Activated T-cell treated with anti-CD3 and anti-CD28 coated beads for 4 hours (primary cell): ENCODE results near the gene AMIGO2.
"Not testable (repeated sequence)": the region's sequence is repeated elsewhere in the genome, so short reads cannot be mapped to it uniquely, and the experiment has no call there.

Experiments
- DNase-seq: peaks from one replicate; pipeline ENCODE4 v3.0.0-alpha.2; 2020

AMIGO2 gene

GRCh38 chr12:47071241-47071852, 8.4 kb downstream of the AMIGO2 start:
- no peak for DNase-seq

DNA sequence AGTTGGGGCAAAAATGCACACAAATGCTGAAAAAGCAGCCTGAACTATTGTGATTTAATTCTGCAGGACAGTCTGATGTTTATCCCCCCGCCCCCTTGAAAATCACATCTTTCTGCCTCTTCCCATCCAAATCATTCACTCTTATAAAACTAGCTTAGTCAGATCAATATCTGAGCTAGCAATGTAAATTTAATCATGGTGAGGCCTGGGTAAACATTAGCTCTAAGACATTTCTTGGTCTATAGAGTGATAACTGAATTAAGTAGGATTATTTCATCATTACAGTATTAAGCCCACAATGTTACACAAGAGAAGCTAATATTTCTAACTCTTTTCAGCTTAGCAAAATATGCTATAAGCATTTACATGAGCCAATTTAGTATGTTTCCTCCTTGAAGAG, 9.4 kb downstream of the AMIGO2 start:
- no peak for DNase-seq

GRCh38 chr12:47068539-47068938, 11.2 kb downstream of the AMIGO2 start:
- DNase-seq: no peak

DNA sequence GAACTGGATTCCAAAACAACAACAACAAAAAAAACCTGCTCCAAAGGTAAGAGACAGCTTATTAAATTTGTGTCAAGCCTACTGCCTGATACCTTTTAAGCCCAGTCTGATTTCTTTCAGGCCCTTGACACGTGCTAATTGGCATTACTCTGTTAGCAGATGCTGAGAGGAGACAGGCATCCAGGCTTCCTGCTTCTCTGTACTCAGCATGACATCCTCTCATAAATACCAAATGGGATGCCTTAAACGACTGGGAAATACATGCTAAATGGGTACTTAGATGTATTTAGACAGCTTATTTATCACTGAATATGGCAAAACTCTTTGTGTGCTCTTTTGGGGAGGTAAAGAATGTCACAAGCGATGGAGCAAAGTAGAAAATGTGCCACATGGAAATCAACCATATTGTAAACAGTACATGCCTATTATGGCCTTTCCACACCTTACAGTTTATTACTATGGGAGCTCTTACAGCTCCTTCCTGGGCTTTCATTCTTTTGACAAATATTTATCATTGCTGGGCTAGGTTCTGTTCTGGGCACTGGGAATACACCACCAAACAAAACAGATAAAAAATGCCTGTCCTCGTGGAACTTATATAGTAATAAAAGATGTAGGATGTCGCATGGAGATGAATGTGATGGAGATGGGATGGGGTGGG, 11.9 kb downstream of the AMIGO2 start:
- no peak for DNase-seq

DNA sequence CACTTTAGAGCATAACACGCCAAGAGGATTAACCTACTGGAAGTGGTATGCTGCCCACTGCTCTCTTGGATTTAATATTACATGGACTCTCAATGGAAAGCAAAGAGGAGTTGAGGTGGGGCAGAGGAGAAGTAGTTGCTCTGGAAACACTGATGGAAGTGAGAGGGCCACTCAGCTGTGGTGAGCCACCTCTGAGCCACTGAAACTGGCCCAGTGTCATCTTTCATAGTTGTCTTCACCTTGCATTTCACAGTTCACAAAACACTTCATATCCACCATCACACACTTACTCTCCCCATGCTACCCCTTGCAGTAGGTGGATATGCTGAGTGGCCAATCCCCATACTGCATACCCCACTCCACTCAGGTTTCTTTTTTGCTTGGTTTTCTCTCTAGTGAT, 12.6 kb downstream of the AMIGO2 start:
- DNase-seq: no peak

DNA sequence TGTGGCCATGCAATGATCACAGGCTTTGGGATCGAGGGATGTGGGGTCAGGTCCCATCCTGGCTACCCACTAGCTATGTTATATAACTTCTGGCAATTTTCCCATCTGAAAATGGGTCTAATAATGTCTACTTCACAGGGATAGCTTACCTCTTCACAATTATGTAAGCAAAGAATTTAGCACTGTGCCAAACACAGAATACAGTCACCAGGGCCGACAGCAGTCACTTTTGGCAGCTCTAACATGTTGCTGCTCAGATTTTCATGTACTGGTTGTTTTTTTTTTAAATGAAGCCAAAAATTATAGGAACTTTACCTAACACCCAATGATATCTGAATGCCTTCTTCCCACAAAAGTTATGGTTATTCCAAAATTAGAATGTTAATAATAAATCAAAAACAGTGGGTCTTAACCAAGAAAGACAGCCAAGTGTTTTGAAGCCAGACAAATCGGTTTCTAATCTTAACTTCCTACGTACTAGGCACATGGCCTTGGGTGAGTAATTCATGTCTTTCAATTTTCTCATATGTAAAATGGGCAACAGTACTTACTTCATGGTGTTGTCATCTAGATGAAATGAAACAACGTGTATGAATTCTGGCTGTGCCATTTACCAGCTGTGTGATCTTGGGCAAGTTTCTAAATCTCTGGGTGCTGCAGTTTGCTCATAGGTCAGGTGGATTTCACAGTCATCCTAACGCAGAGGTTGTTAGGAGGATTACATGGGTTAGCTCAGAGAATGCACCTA, 13.3 kb downstream of the AMIGO2 start:
- no peak for DNase-seq

DNA sequence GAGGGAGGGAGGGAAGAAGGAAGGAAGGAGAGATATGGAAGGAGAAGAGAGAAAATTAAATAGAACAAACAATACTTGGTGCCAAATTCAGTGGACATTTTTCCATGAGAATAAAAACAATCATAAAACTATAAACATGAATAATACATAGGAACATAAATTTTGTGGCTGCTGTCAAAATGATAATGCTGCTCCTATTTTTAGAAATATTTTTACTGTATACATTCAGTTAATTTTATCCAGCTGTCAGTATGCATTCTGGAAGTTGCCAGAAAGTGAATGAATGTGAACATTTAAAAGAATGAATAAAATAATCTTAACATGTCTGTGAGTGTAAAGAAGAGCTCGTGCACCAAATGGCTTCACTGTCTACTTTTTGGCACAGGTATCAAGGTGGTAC, 14.2 kb downstream of the AMIGO2 start:
- DNase-seq: no peak

- not testable (repeated sequence) for DNase-seq
Measured at GRCh38 chr12:47058640-47059039, 21.1 kb downstream of the AMIGO2 start.

GRCh38 chr12:47056944-47057343, 22.8 kb downstream of the AMIGO2 start:
- DNase-seq: not testable (repeated sequence)

GRCh38 chr12:47055856-47056255, 23.9 kb downstream of the AMIGO2 start:
- DNase-seq: not testable (repeated sequence)

GRCh38 chr12:47054659-47055058, 25.1 kb downstream of the AMIGO2 start:
- no peak for DNase-seq

GRCh38 chr12:47053961-47054360, 25.8 kb downstream of the AMIGO2 start:
- DNase-seq: no peak

DNA sequence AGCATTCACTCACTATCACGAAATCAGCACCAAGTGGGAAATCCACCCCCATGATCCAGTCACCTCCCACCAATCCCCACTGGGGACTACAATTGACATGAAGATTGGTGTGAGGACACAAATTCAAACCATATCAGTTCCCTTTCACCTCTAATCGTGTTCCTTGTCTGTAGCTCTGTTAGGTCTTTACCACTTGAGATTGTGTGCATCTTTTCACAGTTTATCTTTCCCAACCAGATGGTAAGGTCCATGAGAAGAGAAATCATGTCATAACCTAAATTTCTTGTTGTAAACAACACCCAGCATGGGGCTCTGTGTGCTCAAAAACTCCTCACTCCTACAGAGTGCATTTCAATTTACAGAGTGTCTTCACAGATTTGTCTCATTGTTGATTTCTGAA, 27.5 kb downstream of the AMIGO2 start:
- DNase-seq: no peak

DNA sequence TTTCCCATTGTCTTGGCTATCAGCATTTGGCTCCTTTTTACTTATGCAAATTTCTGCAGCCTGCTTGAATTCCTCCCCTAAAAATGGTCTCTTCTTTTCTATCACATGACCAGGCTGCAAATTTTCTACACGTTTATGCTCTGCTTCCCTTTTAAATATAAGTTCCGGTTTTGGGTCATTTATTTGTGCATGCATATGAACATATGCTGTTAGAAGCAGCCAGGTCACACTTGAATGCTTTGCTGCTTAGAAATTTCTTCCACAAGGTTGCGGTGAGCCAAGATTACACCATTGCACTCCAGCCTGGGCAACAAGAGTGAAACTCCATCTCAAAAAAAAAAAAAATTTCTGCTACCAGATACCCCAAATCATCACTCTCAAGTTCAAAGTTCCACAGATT, 28.5 kb downstream of the AMIGO2 start:
- DNase-seq: not testable (repeated sequence)

DNA sequence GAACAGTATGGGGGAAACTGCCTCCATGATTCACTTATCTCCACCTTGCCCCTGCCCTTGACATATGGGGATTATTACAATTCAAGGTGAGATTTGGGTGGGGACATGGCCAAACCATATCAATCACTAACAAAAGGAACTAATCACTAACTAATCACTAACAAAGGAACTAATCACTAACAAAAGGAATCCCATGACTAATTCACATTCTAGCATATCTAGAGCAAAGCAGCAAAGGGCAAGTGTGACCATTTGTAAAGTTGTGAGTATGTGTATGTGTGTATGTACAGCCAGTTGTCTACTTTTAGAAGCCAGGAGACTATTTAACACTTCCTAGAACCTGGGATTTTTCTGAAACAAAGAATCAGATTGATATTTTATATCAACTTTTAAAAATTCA, 31.2 kb downstream of the AMIGO2 start:
- no peak for DNase-seq

DNA sequence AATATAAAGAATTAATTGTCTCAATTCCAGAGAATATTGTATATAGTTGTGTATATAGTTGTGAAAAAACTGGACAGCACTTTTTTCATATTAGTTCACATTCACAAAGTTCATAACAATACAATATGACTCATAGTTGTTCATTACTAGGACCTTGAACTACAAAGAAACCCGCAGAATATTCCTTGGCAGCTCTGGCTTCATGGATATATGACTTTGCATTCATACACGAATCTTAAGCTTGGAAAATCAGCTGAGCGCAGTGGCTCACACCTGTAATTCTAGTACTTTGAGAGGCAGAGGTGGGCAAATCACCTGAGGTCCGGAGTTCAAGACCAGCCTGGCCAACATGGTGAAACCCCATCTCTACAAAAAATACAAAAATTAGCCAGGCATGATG, 38.4 kb downstream of the AMIGO2 start:
- DNase-seq: no peak

- DNase-seq: no peak
Measured at GRCh38 chr12:47039756-47040155, 40.0 kb downstream of the AMIGO2 start.

GRCh38 chr12:47039079-47039478, 40.7 kb downstream of the AMIGO2 start:
- DNase-seq: no peak

DNA sequence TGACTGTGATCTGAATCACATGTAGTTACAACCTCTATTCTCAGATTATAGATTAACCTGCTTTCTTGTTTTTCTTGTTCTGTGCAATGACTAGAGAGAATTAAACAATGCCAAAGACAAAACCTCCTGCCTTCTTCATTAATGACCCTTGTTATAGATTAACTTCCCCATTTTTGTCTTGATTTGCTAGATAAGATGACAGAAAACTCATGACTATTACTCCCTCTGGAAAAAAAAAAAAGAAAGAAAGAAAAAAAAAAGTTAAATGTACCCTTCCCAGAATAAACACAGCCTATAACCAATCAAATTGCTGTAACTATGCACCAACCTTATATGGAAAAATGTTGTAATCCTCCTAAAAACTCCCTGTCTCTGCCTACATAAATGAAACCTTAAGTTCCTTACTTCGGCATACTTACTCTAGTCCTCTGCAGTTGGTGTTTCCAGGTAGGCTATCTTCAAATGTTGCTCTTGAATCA, 41.5 kb downstream of the AMIGO2 start:
- DNase-seq: no peak

- DNase-seq: no peak
Measured at GRCh38 chr12:47035484-47035883, 44.3 kb downstream of the AMIGO2 start.

DNA sequence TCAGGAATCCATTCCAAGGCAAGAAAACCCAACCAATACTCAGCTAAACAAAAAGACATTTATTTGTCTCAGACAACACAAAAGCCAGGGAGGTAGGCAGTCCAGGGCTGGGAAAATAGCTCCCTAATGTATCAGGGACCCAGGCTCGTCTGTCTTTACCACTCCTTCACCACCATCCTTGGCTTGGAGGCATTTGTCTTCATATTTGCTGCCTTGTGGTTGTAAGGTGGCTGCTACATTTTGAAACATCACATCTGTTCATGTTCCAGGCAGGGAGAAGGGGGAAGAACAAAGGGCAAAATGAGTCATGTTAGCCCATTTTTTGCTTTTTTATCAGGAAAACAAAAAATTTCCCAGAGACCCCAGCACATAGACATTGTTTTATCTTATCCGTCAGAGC, 45.1 kb downstream of the AMIGO2 start:
- DNase-seq: no peak

DNA sequence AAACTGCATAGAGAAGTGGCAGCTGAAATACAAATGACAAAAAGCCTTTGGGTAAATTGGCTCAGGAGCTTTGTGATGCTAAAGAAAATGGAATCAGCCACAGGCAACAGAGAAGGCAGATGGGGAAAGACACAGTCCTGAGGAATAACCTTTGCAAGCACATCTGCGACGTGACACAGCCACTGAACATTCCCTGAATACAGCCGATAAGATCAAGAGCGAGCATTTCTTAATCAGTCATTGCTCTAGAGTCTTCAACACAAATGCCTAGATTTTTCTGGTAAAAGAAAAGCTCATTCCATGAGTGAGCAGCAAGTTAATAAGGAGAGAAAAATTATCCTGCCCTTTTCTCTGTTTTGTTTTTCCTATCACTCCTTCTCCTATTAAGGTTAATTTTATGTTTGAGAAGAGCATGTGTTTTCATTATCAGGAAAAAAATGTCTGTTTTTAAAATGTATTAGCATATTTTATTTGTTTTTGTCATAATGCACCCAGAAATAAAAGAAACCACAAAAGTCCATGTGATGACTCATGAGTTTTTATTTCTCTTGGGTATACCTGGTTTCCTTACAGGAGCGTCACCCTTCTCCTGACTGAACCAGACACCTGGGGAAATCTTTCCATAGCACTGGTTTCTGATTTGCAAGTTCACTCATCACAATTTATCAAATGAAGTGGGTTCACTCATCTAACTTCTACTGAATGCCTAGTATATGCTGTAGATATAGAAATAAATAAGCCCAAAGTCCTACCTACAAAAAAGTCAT, 45.8 kb downstream of the AMIGO2 start:
- no peak for DNase-seq

GRCh38 chr12:47033081-47033480, 46.7 kb downstream of the AMIGO2 start:
- DNase-seq: no peak
